GM11168 (cell line): ENCODE results near the gene DMRTA2.

ENCODE experiments used
- in situ Hi-C: fragments of 300-500 bp; cut with MboI; formaldehyde crosslinking; loops from one replicate; pipeline ENCODE4 v1.12.0; 2022; ENCODE audit warnings: low sequenced_read_pairs; ENCODE audit not compliant: unreplicated experiment

Gene DMRTA2

DNA sequence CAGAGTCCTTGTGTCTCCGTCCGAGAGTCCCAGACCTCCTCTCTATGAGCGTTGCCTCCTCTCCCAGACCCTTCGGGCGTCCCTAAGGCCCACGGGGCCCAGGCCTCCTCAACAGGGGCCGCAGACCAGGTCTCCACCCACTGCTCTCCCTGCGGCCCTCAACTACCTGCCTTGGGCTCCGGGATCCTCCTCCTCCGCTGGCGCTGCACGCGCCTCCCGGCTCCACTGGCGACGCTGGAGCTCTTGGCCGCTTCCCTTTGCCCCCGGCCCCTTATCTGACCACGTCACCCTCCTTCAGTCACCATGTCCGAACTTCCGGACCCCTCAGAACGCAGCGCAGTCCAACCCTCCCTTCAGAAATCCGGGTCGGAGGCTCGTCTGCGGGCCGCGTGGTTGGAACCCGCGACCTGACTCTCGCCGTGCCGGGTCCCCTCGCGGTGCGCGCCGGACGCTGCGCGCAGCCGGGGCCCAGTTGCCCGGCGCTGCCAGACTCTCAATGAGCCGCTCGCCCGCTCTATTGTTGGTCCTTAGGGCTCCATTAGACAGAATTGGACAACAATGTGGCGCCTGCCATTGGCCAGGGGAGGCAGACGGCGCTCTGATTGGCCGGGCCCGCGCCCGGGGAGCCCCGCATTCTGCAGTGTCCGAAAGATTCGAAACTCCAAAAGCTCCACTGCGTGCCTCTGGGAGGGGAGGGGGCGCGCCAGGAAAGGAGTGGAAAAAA, at the start of gene DMRTA2:
TSS of gene DMRTA2 (minus strand) at position 498 of the 724 bp plus-strand sequence. CDS start 1,907 bp downstream, outside the sequence.
- in situ Hi-C loops: no loop called here

DNA sequence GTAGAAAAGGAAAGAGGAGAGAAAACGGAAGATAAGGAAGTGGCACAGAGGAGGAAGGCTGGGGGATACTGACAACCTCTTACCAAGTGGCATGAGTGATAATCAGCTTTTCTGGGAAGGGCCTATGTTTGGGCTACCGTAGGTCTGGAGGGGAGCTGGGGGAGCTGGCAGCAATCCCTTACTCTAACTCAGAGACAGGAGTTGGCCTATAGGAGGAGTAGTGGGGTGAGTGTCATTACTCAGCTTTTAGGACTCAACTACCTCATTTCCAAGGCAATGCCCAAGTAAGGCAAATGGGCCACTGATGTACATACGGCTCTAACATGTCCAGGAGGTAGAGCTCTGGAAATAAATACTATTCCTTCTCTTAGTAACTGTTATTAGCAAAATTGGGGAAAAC, 48.7 kb upstream of the DMRTA2 start:
- in situ Hi-C loops: no loop called here

DNA sequence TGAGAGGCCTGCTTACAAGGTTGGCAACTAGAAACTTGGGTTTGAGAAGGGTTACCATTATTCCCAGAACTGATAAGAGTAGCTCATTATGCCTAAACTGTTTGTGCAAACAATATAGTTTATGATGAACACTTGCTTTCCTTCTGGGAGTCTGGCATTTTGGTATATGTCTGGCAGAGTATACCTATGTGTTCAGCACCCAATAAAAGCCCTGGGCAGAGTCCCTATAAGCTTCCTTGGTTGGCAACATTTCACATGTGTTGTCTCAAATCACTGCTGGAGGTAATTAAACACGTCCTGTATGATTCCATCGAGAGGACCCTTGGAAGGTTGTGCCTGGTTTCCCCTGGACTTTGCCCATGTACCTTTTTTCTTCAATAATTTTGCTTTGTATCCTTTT, 39.7 kb upstream of the DMRTA2 start:
- in situ Hi-C loops: no loop called here

DNA sequence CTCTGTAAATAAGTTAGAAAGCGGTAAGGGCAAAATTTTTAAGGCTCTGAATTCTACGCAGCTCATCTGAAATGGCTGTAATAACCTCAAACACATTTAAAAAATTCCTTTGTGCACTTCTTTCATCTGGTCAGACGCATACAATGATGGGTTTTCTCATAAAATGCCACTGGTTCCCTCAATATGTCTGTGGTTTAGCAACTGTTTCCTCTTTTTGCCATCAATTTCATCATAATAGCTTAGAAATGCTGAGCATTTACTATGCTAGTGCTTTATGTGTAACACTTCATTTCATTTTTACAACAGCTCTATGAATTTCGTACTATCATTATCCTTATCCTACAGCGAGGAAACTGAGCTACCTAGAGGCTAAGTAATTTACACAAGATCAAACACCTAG, 35.3 kb upstream of the DMRTA2 start:
- in situ Hi-C loops: no loop called here

DNA sequence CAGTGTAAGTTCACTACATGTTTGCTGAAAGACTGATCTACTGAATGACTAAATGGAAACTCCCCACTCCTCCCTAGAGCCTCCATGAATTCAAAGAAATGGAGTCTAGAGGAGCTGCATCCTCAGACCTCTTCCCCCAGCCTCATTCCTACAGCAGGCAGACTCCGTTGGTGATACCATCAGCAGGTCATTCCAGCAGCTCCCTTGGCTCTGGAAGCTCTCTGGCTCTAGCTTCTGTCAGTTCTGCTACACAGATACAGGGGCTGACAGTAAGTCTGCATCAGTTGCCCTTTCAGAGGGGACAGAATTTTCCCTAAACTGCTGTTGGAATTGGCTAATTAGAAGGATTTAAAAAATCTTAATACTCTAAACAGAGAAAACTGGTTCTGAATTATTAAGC, 31.7 kb upstream of the DMRTA2 start:
- in situ Hi-C loops: no loop called here

DNA sequence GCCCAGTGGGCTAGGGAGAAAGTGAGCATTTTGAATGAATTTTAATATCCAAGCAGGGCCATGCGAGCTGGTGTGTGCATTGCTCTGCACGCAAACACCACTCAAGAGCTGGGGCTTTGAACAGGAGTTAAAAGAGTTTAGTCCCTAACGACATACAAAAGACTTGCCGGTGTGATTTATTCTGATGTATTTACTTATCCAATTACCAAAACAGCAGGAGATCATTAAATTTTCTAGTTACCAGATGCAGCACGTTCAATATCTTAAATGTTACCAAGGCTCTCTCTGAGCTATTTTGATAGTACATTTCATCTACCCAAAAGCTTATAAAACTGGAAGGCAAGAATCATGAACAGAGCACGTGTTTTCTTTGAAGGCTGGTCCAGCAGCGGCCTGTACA, 30.0 kb upstream of the DMRTA2 start:
- in situ Hi-C loops: no loop called here

DNA sequence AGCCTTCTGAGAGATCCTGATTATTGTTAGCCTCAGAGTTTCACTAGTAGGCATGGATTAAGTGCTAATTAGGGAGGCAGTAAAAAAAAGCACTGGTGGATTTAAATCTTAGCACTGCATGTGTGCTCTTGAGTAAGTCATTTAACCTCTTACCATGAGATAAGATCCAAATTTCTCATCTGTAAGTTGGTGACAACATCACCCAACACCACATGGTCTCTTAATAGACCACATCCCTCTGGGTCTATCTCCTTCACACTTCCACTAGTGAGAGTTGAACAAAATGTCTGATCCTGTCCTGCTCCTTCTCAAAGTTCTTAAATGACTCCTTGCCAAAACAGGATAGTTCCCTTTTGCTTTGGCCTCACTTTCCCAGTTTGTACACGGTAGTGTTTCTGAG, 29.5 kb upstream of the DMRTA2 start:
- in situ Hi-C loops: no loop called here

DNA sequence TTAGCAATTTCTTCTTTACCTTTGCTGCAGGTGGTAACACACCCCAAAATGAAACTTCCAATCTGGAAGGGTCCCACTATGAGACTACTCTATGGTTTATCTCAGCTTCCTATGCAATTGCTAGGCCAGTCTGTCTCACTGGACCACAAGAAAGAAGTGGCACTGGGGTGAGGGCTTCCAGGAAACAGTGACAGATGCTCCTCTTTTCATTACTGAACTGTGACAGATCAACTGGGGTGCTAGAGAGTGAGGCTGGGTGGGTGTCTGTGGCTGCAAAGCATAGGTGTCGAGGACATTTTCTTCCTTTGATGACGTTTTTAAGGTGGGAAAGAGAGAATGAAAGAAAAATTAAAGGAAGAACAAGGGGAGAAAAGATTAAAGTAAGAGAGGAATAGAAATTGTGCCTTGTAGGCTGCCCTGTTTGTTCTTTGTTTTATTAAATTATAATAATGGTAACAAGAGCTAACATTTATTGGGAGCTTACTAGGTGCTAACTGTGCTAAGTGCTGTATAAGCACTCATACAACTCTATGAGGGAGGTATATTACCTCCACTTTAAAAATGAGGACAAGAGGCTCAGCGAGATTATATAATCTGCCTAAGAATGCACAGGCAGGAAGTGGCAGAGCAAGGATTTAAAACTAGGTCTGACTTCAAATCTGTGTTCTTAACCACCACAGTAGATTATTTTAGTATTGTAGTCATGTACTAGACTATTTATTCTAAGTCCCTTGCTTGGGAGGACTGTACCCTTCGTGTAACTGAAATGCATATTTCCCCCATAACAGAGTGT, 27.8 kb upstream of the DMRTA2 start:
- in situ Hi-C loops: no loop called here

DNA sequence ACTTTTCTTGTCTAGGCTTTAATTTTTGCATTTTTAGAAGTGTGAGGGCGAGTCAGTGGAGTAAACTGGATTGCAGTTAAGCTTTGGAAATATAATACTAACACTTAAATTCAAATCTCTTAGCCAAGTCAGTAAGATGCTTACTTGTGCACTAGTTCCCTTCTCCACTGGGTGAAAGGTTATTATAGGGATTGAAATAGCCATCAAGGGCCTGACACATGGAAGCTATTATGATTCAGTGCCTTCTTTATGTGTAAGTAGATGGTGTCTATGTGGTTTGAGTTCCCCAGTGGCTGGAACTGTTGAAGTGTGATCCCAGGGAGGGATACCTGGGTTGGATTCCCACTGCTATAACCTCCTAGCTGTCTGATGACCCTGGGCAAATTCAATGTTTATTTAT, 24.7 kb upstream of the DMRTA2 start:
- in situ Hi-C loops: no loop called here

DNA sequence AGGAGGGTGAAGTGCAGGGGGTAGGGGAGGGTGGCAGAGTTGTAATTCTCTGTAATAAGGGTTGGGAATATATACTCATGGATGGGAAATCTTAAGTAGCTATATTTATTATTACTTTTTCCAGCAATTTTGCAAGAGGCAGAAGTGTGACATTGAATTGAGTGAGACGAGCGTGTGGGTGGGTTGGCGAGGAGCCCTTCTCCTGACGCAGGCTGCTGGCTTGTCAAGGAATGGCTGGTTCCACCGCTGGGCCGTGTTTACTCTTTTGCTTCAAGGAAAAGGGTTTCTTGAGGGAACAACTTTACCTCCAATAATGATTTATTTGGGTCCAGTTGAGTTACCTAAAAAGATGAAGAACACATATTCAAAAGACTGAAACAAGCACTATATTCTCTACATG, 17.9 kb upstream of the DMRTA2 start:
- in situ Hi-C loops: no loop called here

DNA sequence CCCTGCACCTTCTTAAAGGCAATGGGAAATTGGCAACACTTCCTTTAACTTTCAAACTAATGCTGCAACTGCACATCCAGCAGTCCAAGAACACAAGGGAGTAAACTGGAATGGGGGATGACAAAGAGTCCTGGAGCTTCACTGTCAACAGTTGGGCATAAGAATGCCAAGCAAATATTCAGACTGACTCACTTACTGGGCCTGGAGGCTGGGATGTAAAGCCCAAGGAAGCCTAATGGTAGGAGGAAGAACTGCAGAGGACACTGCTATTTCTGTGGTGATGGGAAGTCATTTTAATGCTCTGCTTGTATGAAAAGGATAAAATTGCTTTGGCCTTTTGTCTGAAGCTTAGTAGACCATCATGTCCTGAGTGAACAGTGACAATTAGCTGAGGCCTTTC, 15.7 kb upstream of the DMRTA2 start:
- in situ Hi-C loops: no loop called here

DNA sequence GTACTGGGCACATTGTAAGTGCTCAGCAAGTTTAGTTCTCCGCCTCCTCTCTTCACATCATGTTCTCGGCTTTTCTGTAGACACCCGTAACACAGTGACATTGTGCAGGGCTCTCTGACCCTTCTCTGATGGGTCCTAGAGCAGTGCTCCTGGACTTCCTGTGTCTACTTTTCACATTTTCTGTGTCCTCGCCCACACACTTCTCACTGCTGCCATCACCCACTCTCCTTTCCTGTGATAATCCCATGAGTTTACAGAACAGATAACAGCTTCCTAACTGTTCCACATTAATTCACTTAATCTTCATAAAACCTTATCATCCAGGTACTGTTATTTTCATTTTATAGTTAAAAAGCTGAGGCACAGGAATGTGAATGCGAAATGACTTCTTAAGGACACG, 13.2 kb upstream of the DMRTA2 start:
- in situ Hi-C loops: no loop called here

DNA sequence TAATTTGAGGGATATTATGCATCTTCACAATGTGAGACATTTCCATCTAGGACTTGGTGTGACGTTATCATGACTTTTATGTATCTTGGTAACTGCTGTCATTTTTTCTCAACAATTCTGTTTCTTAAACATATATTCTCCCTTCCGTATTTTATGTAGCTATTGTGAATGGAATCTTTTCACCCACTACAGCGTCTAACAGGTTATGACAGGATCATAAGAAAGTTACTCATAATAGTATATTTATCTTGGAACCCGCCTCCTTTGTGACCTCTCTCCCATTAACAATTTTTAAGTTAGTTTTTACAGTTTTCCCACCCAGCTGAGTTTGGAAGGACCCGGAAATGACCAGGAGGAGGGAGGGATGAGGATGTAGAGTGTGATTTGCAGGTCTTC, 6.8 kb upstream of the DMRTA2 start:
- in situ Hi-C loops: no loop called here

DNA sequence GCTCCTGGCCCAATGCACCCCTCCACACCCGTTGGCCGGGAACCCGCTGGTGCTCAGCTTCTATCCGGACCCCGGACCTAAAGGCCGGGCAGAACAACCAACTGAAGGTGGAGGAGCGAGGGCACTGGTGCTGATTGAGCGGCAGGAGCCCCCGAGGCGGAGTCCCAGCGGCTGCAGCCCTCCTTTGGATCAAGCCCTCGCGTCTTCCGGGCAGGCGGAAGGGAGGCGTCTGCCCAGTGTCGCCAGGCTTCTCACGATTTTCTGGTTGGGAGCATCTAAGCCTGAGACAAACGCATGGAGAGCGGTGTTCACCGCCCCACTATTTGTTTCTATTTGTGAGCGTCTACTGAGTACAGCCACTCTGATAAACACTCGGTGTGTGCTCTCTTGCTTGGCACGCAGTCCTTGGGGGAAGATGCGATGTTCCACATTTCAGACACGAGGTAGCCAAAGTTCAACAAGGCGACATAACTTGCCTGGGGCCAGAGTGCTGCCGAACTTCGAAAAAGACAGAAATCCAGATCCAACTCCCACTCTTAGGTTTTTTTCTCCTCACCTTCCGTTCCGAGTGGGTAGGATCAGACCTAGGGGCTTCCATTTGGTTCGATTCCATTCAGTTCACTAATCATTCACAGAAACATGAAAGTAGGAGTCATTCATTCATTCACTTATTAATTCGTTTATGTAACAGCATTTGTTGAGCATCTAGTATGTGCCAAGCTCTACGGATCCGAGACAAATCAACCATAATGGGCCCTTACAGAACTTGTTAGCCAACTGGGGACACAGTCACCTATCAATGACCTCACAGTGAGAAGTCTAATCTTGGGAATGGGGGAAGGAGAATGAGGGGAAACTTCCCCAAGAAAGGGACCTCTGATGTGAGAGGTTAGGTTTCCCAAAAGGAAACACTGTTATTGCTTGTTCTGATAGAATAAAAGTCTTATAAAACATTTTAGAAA, 4.9 kb upstream of the DMRTA2 start:
- in situ Hi-C loops: no loop called here

DNA sequence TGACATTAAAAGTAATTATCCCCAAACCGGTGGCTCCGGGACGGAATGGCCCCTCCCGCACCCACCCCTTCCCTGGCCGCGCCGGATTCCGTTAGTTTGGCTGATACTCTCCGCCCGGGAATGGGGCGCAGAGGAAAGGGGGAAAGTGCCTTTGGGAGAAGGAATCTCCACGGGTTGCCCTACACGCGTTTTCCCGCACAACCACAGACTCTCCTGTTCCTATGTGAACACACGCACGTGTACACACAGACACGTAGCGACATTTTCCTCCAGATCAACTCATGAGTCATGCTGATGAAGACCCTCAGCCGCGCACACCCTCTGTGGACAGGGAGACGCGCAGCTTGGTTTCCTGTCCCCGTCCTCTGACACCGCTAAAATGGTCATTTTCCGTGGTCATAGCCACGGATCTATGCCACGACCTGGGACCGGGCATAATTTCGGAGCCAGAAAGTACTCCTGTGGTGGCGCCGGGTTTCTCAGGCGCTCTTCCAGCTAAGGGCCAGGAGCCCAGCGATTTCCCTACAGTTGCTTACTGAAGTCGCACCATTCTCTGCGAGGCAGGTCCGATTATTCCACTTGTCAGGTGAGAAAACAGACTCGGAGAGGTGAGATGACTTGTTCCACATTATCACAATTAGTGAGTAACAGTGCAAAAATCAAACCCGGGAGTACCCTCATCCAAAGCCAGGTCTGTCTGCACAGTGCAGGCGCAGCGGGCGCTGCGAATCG, 4.0 kb upstream of the DMRTA2 start:
- in situ Hi-C loops: no loop called here

DNA sequence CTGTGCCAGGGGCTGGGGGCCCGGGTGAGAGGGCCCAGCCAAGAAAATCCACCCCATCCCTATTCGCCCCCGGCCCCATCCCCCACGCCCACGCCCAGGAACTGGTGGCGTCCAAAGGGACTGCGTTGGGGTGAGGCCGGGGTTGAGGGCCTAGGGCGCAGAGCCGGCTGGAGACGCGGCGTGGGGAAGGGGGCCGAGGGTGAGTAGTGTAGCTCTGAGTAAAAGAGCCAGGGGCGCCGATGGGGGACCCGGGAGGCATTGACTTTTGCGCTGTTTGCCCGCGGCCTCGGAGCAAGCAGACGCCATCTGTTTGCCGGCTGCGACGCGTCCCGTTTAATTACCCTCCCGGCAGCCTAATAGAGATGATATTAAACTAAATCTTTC, 3.5 kb upstream of the DMRTA2 start:
- in situ Hi-C loops: no loop called here

DNA sequence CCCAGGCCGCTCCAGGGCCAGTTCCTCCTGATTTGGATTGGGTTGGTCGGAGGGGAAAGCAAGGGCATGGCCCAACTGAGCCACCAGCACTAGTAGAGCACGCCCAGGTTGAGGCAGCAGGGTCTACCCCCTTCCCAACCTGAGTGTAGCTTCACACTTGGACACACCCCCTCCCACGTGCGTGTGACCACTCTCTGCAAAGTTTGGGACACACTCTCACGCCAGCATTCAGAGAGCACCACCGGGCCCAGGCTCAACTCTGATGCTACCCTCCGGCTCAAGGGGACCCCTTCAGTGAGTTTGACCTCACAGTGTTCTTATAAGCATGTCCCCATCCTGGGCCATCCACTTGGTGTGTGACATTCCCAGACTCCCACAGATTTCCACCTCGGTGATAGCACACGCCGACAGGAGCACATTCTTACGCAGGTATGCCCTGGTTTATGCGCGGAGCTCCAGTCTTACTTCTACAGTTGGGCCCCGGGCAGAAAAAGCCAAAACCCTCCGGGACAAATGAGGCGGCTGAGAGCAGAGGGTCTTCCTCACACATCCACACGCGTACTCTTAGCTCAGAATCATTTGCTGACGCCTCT, 3.0 kb upstream of the DMRTA2 start:
- in situ Hi-C loops: no loop called here

DNA sequence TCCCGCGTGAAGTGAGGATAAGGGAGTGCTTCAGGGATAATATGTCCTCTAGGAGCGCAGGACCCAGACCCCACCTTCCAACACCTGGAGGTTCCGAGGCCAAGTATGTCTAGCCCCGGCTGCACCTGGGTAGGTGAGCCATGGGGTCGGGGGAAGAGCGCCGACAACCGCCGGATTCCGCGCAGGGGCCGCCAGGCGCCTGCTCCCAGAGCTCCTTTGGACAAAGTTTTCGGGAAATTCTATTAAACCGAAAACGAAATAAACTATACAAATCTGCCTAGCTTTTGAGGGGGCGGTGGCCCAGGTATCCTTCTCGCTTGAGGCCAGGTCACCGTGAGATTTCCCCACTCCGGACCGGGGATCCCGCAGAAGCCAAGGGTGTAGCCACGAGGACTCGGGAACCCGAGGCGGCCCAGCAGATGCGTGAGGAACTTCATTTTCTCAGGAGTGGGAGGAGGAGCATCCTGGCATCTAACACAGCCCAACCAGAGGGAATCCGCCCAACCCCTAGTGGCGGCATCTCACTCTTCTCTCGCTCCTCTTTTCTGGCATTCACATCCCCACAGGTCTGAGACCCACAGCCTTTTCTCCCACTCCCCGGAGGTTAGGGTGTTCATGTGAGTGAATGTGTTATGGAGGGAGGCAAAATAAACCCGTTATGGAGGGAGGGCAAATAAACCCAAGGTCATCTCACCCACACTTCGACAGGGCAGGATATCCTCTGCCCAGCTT, 2.3 kb upstream of the DMRTA2 start:
- in situ Hi-C loops: no loop called here

DNA sequence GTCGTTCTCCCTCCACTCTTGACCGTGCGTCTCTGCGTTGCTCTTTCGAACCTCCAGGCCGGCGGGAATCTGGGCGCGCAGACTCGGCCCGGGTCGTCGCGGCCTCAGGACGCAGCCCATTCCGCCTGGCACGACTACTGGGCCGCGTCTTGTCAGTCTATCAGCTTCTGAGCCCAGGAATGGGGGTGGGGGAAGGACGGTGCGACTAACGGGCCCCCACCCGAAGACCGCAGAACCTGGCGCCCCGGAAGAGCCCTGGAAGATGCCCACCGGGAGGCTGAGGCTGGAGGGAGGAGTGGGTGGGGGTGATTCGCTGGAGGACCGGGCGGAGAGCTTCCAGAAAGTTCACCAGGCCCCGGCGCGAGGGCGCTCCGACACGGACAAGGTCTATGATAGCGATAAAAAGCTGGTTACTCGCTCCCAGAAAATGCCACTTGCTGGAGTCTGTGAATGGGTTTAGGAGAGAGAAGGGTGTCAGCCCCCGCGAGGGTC, 1.7 kb upstream of the DMRTA2 start:
- in situ Hi-C loops: no loop called here
